Ishikawa (cell line): ENCODE data around the gene SH3TC2.

Source experiments
- CEBPB ChIP-seq: IDR thresholded peaks from 2 replicates; pipeline ENCODE4 v1.6.1; 2012
- CREB1 ChIP-seq: IDR thresholded peaks from 2 replicates; pipeline ENCODE4 v1.6.1; 2012; ENCODE audit warnings: low read depth
- EGR1 ChIP-seq: IDR thresholded peaks from 2 replicates; pipeline ENCODE4 v1.6.1; 2012
- EP300 ChIP-seq: IDR thresholded peaks from 2 replicates; pipeline ENCODE4 v1.6.1; 2012; ENCODE audit warnings: borderline replicate concordance
- FOXM1 ChIP-seq: IDR thresholded peaks from 2 replicates; pipeline ENCODE4 v1.6.1; 2012; ENCODE audit warnings: low read depth, borderline replicate concordance
- MAX ChIP-seq: IDR thresholded peaks from 2 replicates; pipeline ENCODE4 v1.6.1; 2012
- NFIC ChIP-seq: IDR thresholded peaks from 2 replicates; pipeline ENCODE4 v1.6.1; 2012
- RAD21 ChIP-seq: IDR thresholded peaks from 2 replicates; pipeline ENCODE4 v1.6.1; 2012; ENCODE audit warnings: low read depth
- TAF1 ChIP-seq: IDR thresholded peaks from 2 replicates; pipeline ENCODE4 v1.6.1; 2012; ENCODE audit warnings: low read depth, mild to moderate bottlenecking
- TCF12 ChIP-seq: IDR thresholded peaks from 2 replicates; pipeline ENCODE4 v1.6.1; 2012; ENCODE audit warnings: low read depth
- TEAD4 ChIP-seq: IDR thresholded peaks from 2 replicates; pipeline ENCODE4 v1.6.1; 2012
- USF1 ChIP-seq: IDR thresholded peaks from 2 replicates; pipeline ENCODE4 v1.6.1; 2012
- YY1 ChIP-seq: IDR thresholded peaks from 2 replicates; pipeline ENCODE4 v1.6.1; 2012; ENCODE audit warnings: low read depth
- ZBTB7A ChIP-seq: IDR thresholded peaks from 2 replicates; pipeline ENCODE4 v1.6.1; 2012; ENCODE audit warnings: low read depth
- TF ChIP-seq, protein P1 (sequence below): IDR thresholded peaks from 2 replicates; pipeline ENCODE4 v1.6.1; 2012; ENCODE audit warnings: low read depth, mild to moderate bottlenecking

The SH3TC2 gene

DNA sequence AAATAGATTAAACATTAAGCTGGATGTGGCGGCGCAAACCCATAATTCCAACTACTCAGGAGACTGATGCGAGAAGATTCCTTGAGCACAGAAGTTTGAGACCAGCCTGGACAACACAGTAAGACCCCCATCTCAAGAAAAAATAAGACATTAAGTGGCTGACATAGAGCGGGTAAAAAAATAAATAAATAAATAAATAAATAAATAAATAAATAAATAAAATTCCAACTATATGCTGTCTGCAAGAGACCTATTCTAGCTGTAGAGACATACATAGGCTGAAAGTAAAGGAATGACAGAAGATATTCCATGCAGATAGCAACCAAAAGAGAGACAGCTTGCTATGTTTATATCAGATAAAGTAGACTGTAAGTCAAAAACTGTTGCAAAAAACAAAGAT is 17.4 kb upstream of the SH3TC2 start:
- TF ChIP-seq TAF1 (no peak), NFIC (no peak), USF1 (no peak), TEAD4 (no peak), EGR1 (no peak), EP300 (no peak)

DNA sequence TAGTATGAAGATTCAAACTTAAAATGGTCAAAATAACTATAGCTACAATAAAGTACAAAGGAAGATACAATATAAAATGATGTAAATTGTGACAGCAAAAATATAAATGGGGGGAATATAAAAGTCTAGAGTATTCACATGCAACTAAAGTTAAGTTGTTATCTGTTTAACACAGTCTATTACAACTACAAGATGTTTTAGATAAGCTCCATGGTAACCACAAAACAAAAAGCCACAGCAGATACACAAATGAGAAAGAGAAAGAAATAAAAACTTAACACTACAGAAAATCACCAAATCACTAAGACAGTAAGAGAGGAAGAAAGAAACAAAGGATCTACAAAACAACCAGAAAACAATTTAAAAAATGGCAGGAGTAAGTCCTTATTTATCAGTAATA is 17.0 kb upstream of the SH3TC2 start:
- TF ChIP-seq EGR1 (no peak), TCF12 (no peak), CEBPB (no peak), YY1 (no peak), MAX (no peak), ZBTB7A (no peak), NFIC (no peak), USF1 (no peak), CREB1 (no peak), FOXM1 (no peak), TEAD4 (no peak), EP300 (no peak), TAF1 (no peak), RAD21 (no peak)
- TF ChIP-seq, protein P1, sequence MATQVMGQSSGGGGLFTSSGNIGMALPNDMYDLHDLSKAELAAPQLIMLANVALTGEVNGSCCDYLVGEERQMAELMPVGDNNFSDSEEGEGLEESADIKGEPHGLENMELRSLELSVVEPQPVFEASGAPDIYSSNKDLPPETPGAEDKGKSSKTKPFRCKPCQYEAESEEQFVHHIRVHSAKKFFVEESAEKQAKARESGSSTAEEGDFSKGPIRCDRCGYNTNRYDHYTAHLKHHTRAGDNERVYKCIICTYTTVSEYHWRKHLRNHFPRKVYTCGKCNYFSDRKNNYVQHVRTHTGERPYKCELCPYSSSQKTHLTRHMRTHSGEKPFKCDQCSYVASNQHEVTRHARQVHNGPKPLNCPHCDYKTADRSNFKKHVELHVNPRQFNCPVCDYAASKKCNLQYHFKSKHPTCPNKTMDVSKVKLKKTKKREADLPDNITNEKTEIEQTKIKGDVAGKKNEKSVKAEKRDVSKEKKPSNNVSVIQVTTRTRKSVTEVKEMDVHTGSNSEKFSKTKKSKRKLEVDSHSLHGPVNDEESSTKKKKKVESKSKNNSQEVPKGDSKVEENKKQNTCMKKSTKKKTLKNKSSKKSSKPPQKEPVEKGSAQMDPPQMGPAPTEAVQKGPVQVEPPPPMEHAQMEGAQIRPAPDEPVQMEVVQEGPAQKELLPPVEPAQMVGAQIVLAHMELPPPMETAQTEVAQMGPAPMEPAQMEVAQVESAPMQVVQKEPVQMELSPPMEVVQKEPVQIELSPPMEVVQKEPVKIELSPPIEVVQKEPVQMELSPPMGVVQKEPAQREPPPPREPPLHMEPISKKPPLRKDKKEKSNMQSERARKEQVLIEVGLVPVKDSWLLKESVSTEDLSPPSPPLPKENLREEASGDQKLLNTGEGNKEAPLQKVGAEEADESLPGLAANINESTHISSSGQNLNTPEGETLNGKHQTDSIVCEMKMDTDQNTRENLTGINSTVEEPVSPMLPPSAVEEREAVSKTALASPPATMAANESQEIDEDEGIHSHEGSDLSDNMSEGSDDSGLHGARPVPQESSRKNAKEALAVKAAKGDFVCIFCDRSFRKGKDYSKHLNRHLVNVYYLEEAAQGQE, result no peak

DNA sequence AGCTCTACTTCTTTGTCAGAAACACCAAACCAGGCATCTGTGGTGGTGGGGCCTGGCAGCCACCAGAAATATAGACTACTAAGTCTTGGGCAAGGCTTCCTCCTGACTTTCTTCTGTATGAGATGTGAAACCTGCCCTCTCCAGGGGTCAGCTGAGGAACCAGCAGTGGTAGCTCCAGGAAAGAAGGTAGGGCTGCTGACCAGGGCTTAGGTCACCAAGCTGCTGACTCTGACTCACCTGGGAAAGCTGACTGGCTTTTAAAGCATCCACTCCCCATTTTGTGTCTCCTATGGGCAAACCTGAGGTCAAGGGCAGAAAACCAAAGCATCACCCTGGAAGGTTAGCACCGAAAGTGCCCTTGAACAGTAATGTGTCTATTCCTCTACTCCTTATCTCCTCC is 10.4 kb upstream of the SH3TC2 start:
- TF ChIP-seq EGR1, result no peak
- TF ChIP-seq TEAD4, result no peak
- TF ChIP-seq ZBTB7A, result no peak
- no peak for TF ChIP-seq TAF1
- TF ChIP-seq CREB1, result no peak
- TF ChIP-seq FOXM1, result no peak
- TF ChIP-seq NFIC, result no peak
- no peak for TF ChIP-seq YY1
- no peak; the same call in 1 of the 2 replicates for TF ChIP-seq TCF12
- TF ChIP-seq, protein P1, result no peak
- no peak; the same call in 1 of the 2 replicates for TF ChIP-seq EP300
- TF ChIP-seq CEBPB, result no peak
- TF ChIP-seq RAD21, result no peak
- no peak for TF ChIP-seq USF1
- TF ChIP-seq MAX, result no peak

- TF ChIP-seq EGR1 (no peak), CREB1 (no peak), CEBPB (no peak), USF1 (no peak), TAF1 (no peak), YY1 (no peak), EP300 (no peak)
- TF ChIP-seq, protein P1, result no peak
These were observed 9.9 kb upstream of the SH3TC2 start for GRCh38 chr5:149072791-149073190.
